ENCODE data around the gene KIAA1671. TPM values are rescaled to one million over a fixed set of nuclear protein-coding genes. Genes with fewer than 3 reads are reported as not detected.

Gene KIAA1671
- total and polyA plus RNA-seq, 10 donors = 0.72 to 11.9 (median 8.2) TPM

DNA sequence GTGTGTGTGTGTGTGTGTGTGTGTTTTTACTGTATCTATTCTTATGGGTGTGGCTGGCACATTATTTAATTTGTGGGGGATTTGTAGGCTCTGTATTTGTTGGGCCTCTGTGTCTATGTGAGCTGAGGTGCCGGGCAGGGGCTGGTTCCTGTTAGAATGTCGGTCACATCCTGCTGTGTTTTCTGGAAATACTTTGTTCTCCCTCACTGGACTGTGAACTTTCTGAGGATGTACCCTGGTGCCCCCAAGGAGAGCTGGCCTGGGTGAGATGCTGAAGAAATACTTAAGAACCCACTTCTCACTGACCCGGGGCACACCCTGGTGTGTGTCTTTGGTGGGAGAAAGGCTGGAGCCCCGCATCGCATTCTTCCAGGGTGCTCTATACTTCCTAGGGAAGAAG is 28.6 kb downstream of the KIAA1671 start:
- Histone ChIP-seq H3K36me3 (no peaks in the 10 kb centered on the region), H3K27ac (no peak overlapping the region), H3K27me3 (replicated peaks in 1 of 7) (peaks cover 0 to 5% (median 0%) of the 10 kb centered on the region in 7 donors), H3K4me3 (no peak overlapping the region), H3K4me1 (peaks cover 0 to 49% (median 15%) of the 10 kb centered on the region in 6 donors), H3K9me3 (no peaks in the 10 kb centered on the region)
- WGBS, 5 donors = 79 to 89% (median 85%) methylated on average over 4 to 5 of the region's 5 CpGs
- DNase-seq = no peak
- TF ChIP-seq POLR2A (IDR thresholded peaks at IDR 0.05) = no peak
- TF ChIP-seq POLR2AphosphoS5 (IDR thresholded peaks at IDR 0.05) = no peak
- TF ChIP-seq, protein P1, sequence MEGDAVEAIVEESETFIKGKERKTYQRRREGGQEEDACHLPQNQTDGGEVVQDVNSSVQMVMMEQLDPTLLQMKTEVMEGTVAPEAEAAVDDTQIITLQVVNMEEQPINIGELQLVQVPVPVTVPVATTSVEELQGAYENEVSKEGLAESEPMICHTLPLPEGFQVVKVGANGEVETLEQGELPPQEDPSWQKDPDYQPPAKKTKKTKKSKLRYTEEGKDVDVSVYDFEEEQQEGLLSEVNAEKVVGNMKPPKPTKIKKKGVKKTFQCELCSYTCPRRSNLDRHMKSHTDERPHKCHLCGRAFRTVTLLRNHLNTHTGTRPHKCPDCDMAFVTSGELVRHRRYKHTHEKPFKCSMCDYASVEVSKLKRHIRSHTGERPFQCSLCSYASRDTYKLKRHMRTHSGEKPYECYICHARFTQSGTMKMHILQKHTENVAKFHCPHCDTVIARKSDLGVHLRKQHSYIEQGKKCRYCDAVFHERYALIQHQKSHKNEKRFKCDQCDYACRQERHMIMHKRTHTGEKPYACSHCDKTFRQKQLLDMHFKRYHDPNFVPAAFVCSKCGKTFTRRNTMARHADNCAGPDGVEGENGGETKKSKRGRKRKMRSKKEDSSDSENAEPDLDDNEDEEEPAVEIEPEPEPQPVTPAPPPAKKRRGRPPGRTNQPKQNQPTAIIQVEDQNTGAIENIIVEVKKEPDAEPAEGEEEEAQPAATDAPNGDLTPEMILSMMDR (IDR thresholded peaks at IDR 0.05 in 8 of 11, conservative IDR thresholded peaks at IDR 0.05 in 3 of 11) = no peak
- intact Hi-C loops (cut with DNase I; ENCODE audit: low total_unique reads) = no loop called here

DNA sequence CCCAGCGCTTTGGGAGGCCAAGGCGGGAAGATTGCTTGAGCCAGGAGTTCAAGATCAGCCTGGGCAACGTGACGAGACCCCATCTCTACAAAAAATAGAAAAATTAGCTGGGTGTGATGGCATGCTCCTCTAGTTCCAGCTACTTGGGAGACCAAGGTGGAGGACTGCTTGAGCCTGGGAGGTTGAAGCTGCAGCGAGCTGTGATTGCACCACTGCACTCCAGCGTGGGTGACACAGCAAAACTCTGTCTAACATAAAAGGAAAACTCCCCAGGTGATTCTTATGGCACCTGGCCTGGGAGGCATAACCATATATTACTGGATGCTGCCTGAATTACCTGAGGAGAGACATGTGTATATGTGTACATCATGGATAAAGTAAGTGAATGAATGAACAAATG is 29.1 kb downstream of the KIAA1671 start:
- Histone ChIP-seq H3K27me3 (replicated peaks in 1 of 7) (peaks cover 0 to 7% (median 0%) of the 10 kb centered on the region in 7 donors), H3K36me3 (no peaks in the 10 kb centered on the region), H3K4me3 (no peak overlapping the region), H3K27ac (no peak overlapping the region), H3K9me3 (no peaks in the 10 kb centered on the region), H3K4me1 (peaks cover 0 to 47% (median 13%) of the 10 kb centered on the region in 6 donors)
- no peak for DNase-seq
- WGBS, 5 donors = 82 to 88% (median 85%) methylated on average over 6 of the region's 6 CpGs
- TF ChIP-seq, protein P1 (IDR thresholded peaks at IDR 0.05 in 8 of 11, conservative IDR thresholded peaks at IDR 0.05 in 3 of 11) = no peak
- TF ChIP-seq POLR2A (IDR thresholded peaks at IDR 0.05) = no peak
- no peak for TF ChIP-seq POLR2AphosphoS5 (IDR thresholded peaks at IDR 0.05)
- intact Hi-C loops (cut with DNase I; ENCODE audit: low total_unique reads) = no loop called here

DNA sequence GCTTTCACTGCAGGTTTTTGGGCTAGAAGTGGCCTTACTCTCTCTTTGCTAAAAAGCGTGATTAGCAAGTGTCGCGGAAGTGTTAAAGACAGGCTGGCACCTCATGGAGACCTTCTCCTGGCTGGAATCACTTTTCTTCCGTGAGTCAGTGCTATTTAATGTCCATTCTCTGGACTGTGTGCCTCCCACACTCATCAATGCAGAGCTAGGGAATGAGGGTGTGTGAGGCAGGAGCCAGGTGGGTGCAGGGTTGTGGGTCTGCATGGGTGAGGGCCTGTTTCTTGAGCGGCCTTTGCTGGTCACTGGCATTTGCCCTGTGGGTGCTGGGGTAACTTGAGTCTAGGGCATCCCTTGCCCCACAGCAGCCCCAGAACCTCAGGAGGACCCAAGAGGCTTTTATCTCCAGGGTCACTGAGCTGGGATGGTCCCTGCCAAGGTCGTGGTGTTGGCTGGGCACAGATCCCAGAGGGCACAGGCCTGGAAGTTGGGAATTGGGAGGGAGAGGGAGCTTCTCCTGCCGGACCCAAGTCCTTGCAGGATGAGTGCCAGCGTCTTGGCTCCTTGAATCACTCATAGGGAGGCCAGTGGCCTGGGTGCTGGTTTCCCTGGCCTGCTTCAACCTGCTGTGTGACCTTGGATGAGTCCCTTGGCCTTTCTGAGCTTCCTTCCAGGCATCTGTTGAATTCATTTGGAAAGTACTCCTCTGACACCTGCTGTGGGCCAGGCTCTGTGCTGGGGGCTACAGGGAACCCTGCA is 30.0 kb downstream of the KIAA1671 start:
- no peaks in the 10 kb centered on the region for H3K9me3 ChIP-seq
- no peaks in the 10 kb centered on the region for H3K36me3 ChIP-seq
- H3K27me3 ChIP-seq (replicated peaks in 1 of 7) = peaks cover 0 to 9% (median 0%) of the 10 kb centered on the region in 7 donors
- H3K4me3 ChIP-seq = no peak overlapping the region
- TF ChIP-seq POLR2AphosphoS5 (IDR thresholded peaks at IDR 0.05) = no peak
- TF ChIP-seq POLR2A (IDR thresholded peaks at IDR 0.05) = no peak
- TF ChIP-seq, protein P1 (IDR thresholded peaks at IDR 0.05 in 8 of 11, conservative IDR thresholded peaks at IDR 0.05 in 3 of 11) = no peak
- 69 to 87% (median 81%) methylated on average over 8 of the region's 8 CpGs for WGBS, 5 donors
- H3K27ac ChIP-seq = no peak overlapping the region
- DNase-seq = no peak
- intact Hi-C loops (cut with DNase I; ENCODE audit: low total_unique reads) = no loop called here
- H3K4me1 ChIP-seq = peaks cover 0 to 45% (median 10%) of the 10 kb centered on the region in 6 donors

DNA sequence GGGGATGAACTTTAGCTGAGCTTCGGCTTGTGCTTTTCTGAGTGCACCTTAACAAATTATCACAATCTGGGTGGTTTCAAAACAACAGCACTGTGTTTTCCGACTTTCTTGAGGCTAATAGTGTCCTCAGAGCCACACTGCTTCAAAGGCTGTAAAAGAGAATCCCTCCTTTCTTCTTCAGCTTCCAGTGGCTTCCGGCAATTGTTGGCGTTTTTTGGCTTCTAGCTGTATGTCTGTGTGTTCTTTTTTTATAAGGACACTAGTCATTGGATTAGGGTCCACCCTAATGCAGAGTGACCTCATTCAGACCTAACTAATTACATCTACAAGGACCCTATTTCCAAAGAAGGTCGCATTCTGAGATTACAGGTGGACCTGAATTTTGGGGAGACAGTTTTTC is 30.6 kb downstream of the KIAA1671 start:
- intact Hi-C loops (cut with DNase I; ENCODE audit: low total_unique reads) = no loop called here
- H3K27ac ChIP-seq = no peak overlapping the region
- TF ChIP-seq POLR2AphosphoS5 (IDR thresholded peaks at IDR 0.05) (no peak), POLR2A (IDR thresholded peaks at IDR 0.05) (no peak)
- TF ChIP-seq, protein P1 (IDR thresholded peaks at IDR 0.05 in 8 of 11, conservative IDR thresholded peaks at IDR 0.05 in 3 of 11) = no peak
- no peak overlapping the region for H3K4me3 ChIP-seq
- H3K36me3 ChIP-seq = no peaks in the 10 kb centered on the region
- no peaks in the 10 kb centered on the region for H3K9me3 ChIP-seq
- H3K4me1 ChIP-seq = peaks cover 0 to 39% (median 7%) of the 10 kb centered on the region in 6 donors
- WGBS, 5 donors = 55 to 78% (median 75%) methylated on average over 5 of the region's 5 CpGs
- no peak for DNase-seq
- H3K27me3 ChIP-seq (replicated peaks in 1 of 7) = peaks cover 0 to 13% (median 0%) of the 10 kb centered on the region in 7 donors

All from spleen (tissue), 11 donors.